Psoas muscle (tissue), 8 donors: ENCODE measurements around the gene GLTP. TPM values are rescaled to one million over a fixed set of nuclear protein-coding genes. Genes with fewer than 3 reads are reported as not detected.
"Not testable (repeated sequence)": the region's sequence is repeated elsewhere in the genome, so short reads cannot be mapped to it uniquely, and the experiment has no call there.

Experiments
- ATAC-seq, 4 donors: fragments of 200-7000 bp; cut with Tn5 transposase; one replicate each; pipeline ENCODE4 v1.9.1; 2020; ENCODE audit warnings: moderate library complexity in 3 of 4, mild to moderate bottlenecking in 2 of 4
- DNase-seq, 2 donors: peaks; one replicate each; pipeline ENCODE4 v3.0.0-alpha.2; 2020
- H3K27ac ChIP-seq: fragments of 200-600 bp; one replicate; pipeline ENCODE4 v1.8.0; 2022
- H3K27me3 ChIP-seq, 3 donors: fragments of 200-600 bp in 1 of 3; one replicate each; pipeline versions ENCODE4 v1.6.1 to v1.8.0; 2013 to 2022; ENCODE audit warnings: low read length in 2 of 3, mild to moderate bottlenecking in 2 of 3, moderate library complexity in 1 of 3; ENCODE audit not compliant: insufficient read depth in 3 of 3
- H3K36me3 ChIP-seq, 2 donors: fragments of 200-600 bp in 1 of 2; one replicate each; pipeline versions ENCODE4 v1.6.1 to v1.8.0; 2013 to 2022; ENCODE audit warnings: low read depth in 1 of 2, mild to moderate bottlenecking in 1 of 2, moderate library complexity in 1 of 2; ENCODE audit not compliant: insufficient read depth in 1 of 2
- H3K4me1 ChIP-seq: fragments of 200-600 bp; one replicate; pipeline ENCODE4 v1.8.0; 2022
- H3K4me3 ChIP-seq: fragments of 200-600 bp; one replicate; pipeline ENCODE4 v1.8.0; 2022; ENCODE audit warnings: mild to moderate bottlenecking
- H3K9me3 ChIP-seq: fragments of 200-600 bp; one replicate; pipeline ENCODE4 v1.8.0; 2022
- WGBS, 3 donors: extraction: QIAGEN DNeasy Blood & Tissue Kit; methylation state at CpG; one replicate each; pipeline versions ENCODE4 v1.1.6 to v1.1.7; 2013; 5-methylcytosine and 5-hydroxymethylcytosine counted together
- intact Hi-C, 2 donors: fragments of 100-400 bp; cut with DNase I; formaldehyde crosslinking; loops; one replicate each; pipeline versions ENCODE4 v1.11.0 to v1.14.2; 2022
- polyA plus RNA-seq, 3 donors: library from polyadenylated mRNA; stranded (reverse); fragments of 200-250 nt; gene quantifications; one replicate each; pipeline ENCODE4 v1.2.3, GENCODE V29; 2013
- total RNA-seq, 4 donors: library from RNA; stranded (reverse); fragmentation: NEBNext Ultra II Directional in 2 of 4; extraction: Animal tissue kit (Norgen Biotek cat#: 25700) in 2 of 4; gene quantifications; one replicate each; pipeline versions ENCODE4 v1.2.1 to v1.2.4, GENCODE V29; 2021 to 2023
- TF ChIP-seq, protein P1 (sequence below): fragments of 200-600 bp; IDR thresholded peaks from one replicate; pipeline ENCODE4 v1.8.0; 2022; ENCODE audit warnings: antibody characterized with exemption
- donor health status: healthy with polysubstance abuse.
- donor health status: DM: no; HTN: no; CAD: no; lungs with moderate emphysema.
- donor health status: Bipolar disorder and iron deficiency.
- donor health status: healthy.
- donor health status: DM: yes; HTN: yes; CAD: no.
- donor health status: DM: no; HTN: no; CAD: no.
- donor health status: DM: no; HTN: no; CAD: no.
- donor health status: DM: yes; HTN: yes; CAD: no.

The GLTP gene
- total and polyA plus RNA-seq, 7 donors: 12.1 to 23.3 (median 16.9) TPM

DNA sequence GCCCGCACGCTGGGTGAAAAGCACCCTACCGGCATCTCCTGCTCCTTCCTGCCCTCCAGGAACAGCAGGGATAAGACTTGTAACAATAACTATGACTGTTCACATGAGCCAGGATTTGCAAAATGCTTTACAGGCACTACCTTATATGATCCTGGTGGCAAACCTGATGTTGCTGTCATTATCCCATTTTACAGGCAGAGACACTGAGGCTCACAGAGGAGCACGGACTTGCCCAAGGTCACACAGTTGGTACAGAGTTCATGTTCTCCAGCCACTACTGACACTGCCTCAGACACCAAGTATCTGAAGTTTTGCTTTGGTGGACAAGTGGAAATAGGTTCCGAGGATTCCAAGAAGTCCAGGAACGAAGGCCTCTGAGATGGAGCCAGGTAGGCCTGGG, 22.6 kb downstream of the GLTP start:
- peaks cover 0 to 44% of the 10 kb centered on the region in 2 donors for H3K36me3 ChIP-seq
- ATAC-seq (no peak), DNase-seq (no peak)
- no peaks in the 10 kb centered on the region for H3K27me3 ChIP-seq
- H3K4me3 ChIP-seq: no peak overlapping the region
- H3K4me1 ChIP-seq: no peaks in the 10 kb centered on the region
- TF ChIP-seq, protein P1, sequence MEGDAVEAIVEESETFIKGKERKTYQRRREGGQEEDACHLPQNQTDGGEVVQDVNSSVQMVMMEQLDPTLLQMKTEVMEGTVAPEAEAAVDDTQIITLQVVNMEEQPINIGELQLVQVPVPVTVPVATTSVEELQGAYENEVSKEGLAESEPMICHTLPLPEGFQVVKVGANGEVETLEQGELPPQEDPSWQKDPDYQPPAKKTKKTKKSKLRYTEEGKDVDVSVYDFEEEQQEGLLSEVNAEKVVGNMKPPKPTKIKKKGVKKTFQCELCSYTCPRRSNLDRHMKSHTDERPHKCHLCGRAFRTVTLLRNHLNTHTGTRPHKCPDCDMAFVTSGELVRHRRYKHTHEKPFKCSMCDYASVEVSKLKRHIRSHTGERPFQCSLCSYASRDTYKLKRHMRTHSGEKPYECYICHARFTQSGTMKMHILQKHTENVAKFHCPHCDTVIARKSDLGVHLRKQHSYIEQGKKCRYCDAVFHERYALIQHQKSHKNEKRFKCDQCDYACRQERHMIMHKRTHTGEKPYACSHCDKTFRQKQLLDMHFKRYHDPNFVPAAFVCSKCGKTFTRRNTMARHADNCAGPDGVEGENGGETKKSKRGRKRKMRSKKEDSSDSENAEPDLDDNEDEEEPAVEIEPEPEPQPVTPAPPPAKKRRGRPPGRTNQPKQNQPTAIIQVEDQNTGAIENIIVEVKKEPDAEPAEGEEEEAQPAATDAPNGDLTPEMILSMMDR: no peak
- no peaks in the 10 kb centered on the region for H3K9me3 ChIP-seq
- 94 to 97% (median 97%) methylated on average over 6 of the region's 6 CpGs for WGBS, 3 donors
- H3K27ac ChIP-seq: no peak overlapping the region
- intact Hi-C loops: no loop called here

DNA sequence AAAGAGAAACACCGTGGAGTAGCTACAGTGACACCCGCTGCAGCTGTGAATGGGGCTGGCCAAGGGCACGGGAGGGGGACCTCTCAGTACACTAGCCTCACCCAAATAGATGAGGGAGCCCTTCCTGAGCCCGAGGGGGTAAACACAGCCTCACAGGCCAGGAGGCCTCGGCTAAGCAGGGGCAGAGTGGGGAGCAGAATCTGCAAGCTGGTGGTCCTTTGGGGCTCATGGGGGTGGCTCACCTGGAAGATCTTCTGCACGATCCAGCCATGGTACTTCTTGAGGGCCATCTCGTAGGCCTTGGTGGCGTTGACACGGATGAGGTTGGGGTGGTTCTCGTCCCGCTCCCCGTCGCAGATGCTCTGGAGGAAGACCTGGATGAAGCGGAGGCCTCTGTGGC, 25.0 kb downstream of the GLTP start:
- Histone ChIP-seq H3K27me3 (no peaks in the 10 kb centered on the region), H3K36me3 (peaks cover 0 to 55% of the 10 kb centered on the region in 2 donors), H3K4me1 (no peaks in the 10 kb centered on the region), H3K4me3 (no peak overlapping the region), H3K9me3 (no peaks in the 10 kb centered on the region), H3K27ac (no peak overlapping the region)
- intact Hi-C loops: no loop called here
- DNase-seq (no peak), ATAC-seq (no peak)
- TF ChIP-seq, protein P1: no peak
- WGBS, 3 donors: 90 to 91% (median 91%) methylated on average over 13 to 14 of the region's 14 CpGs

DNA sequence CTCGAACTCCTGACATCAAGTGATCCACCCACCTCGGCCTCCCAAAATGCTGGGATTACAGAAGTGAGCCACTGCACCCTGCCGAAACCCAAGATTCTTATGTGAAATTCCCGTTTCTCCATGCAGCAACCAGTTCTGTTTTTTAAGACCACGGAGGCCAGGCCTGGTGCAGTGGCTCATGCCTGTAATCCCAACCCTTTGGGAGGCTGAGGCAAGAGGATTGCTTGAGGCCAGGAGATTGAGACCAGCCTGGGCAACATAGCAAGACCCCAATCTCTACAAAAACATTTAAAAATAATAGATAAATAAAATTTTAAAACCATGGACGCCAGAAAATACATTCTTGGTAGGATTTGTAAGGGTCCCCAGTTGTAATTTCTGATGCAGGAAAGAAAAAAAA, 29.8 kb downstream of the GLTP start:
- DNase-seq, intact Hi-C loops, H3K4me1 ChIP-seq, H3K4me3 ChIP-seq, H3K27me3 ChIP-seq, H3K9me3 ChIP-seq, H3K27ac ChIP-seq, ATAC-seq: not testable (repeated sequence)
- peaks cover 0 to 31% of the 10 kb centered on the region in 2 donors for H3K36me3 ChIP-seq
- WGBS, 3 donors: 88 to 93% (median 89%) methylated on average over 6 of the region's 6 CpGs

DNA sequence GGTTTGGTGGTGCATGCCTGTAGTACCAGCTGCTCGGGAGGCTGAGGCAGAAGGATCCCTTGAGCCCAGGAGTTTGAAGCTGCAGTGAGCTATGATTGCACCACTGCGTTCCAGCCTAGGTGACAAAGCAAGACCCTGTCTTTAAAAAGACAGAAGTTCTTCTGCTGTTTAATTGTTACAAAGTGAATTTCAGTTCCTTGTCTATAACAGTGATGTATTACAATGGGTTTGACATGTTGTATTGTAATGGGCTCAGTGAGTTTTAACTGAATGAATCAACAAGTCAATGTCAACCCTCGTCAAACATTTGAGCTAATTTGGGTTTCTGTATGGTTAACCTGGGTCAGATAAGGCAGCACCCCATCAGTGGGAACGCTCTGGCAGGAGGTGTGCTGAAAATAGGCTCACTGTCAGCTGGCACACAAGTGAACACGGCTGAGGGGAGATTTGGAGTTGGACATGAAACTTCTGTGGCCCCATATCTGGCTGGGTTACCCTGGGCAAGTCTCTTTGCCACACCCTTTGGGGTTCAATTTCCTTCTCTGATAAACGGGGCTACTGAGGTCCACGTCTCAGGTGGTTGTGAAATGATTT, 33.1 kb downstream of the GLTP start:
- intact Hi-C loops: no loop called here
- Histone ChIP-seq H3K27ac (no peak overlapping the region), H3K4me3 (no peak overlapping the region), H3K4me1 (peaks cover 4% of the 10 kb centered on the region), H3K27me3 (no peaks in the 10 kb centered on the region), H3K9me3 (no peaks in the 10 kb centered on the region), H3K36me3 (peaks cover 0 to 6% of the 10 kb centered on the region in 2 donors)
- TF ChIP-seq, protein P1: no peak
- 37 to 46% (median 42%) methylated on average over 7 of the region's 7 CpGs for WGBS, 3 donors
- no peak for DNase-seq
- no peak for ATAC-seq

DNA sequence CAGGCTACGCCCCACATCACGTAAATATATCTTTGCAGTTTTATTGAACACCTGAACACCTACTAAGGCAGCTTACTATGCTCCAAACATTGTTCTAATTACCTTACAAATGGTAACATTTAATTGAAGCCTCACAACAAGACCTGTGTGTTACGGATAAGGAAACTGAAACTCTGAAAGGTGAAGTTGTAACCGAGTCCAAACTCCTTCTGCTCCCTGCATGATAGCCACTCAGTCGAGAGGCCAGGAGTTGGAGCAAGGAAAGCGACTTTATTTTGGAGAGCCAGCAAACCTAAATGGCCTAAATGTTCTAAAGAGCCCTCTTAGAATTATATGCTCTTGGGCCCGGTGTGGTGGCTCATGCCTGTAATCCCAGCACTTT, 34.5 kb downstream of the GLTP start:
- H3K27me3 ChIP-seq: no peaks in the 10 kb centered on the region

More for the DNA sequence above, 34.5 kb downstream of the GLTP start:
- TF ChIP-seq, protein P1: no peak
- ATAC-seq (no peak), DNase-seq (no peak)
- no peaks in the 10 kb centered on the region for H3K9me3 ChIP-seq
- no peak overlapping the region for H3K27ac ChIP-seq
- H3K4me1 ChIP-seq: peaks cover 4% of the 10 kb centered on the region
- H3K4me3 ChIP-seq: peak overlapping the region; percentile 30
- 85 to 87% (median 86%) methylated on average over 7 of the region's 7 CpGs for WGBS, 3 donors
- no peaks in the 10 kb centered on the region for H3K36me3 ChIP-seq
- intact Hi-C loops: loop anchor here (1.0 to 2.0 kb wide), 2 partner anchors 41 kb away; no protein-coding TSS in a partner anchor
